GM10266 (cell line): ENCODE data around the gene PTPRU.

ENCODE experiments used
- DNase-seq: peaks from one replicate; pipeline ENCODE4 v3.0.0; 2012; ENCODE audit errors: extremely low spot score
- CTCF ChIP-seq: IDR thresholded peaks from 2 replicates; pipeline ENCODE4 v1.5.1; 2012; ENCODE audit warnings: mild to moderate bottlenecking, low read depth; ENCODE audit not compliant: control insufficient read depth, insufficient read depth; ENCODE audit errors: missing control alignments

The PTPRU gene

GRCh38 chr1:29251164-29252124 is 15.1 kb downstream of the PTPRU start:
- TF ChIP-seq CTCF = no peak
- no peak for DNase-seq

GRCh38 chr1:29253180-29253579 is 16.9 kb downstream of the PTPRU start:
- DNase-seq = no peak
- no peak for TF ChIP-seq CTCF

- no peak for DNase-seq
Measured at GRCh38 chr1:29254346-29254745, 18.0 kb downstream of the PTPRU start.

GRCh38 chr1:29255134-29255666 is 18.9 kb downstream of the PTPRU start:
- DNase-seq = no peak
- TF ChIP-seq CTCF = no peak

More at GRCh38 chr1:29254346-29254745, 18.0 kb downstream of the PTPRU start:
- TF ChIP-seq CTCF = no peak

GRCh38 chr1:29256394-29256793 is 20.1 kb downstream of the PTPRU start:
- DNase-seq = no peak
- TF ChIP-seq CTCF = no peak

GRCh38 chr1:29256979-29257804 is 20.9 kb downstream of the PTPRU start:
- DNase-seq = no peak

More at GRCh38 chr1:29256979-29257804, 20.9 kb downstream of the PTPRU start:
- no peak for TF ChIP-seq CTCF
